Tibial artery (tissue), 4 donors: ENCODE data around the gene DDN.

Experiments
- DNase-seq, 2 donors: peaks; one replicate each; pipeline ENCODE4 v3.0.0-alpha.2; 2019
- H3K27ac ChIP-seq, 2 donors: fragments of 200-600 bp; sonication (generic) in 1 of 2; 1 replicate in 1 of 2; 2 replicates in 1 of 2; pipeline ENCODE4 v1.5.1; 2018 to 2019; ENCODE audit warnings: mild to moderate bottlenecking in 1 of 2
- H3K27me3 ChIP-seq, 2 donors: fragments of 200-600 bp; sonication (generic) in 1 of 2; one replicate each; pipeline versions ENCODE4 v1.5.1 to v1.6.0; 2016 to 2019
- H3K36me3 ChIP-seq, 3 donors: fragments of 200-600 bp; sonication (generic) in 2 of 3; one replicate each; pipeline ENCODE4 v1.5.1; 2016 to 2019; ENCODE audit warnings: mild to moderate bottlenecking in 2 of 3
- H3K4me1 ChIP-seq, 4 donors: fragments of 200-600 bp; sonication (generic) in 2 of 4; 1 replicate in 3 of 4; 2 replicates in 1 of 4; pipeline ENCODE4 v1.5.1; 2016 to 2019
- H3K4me3 ChIP-seq, 2 donors: fragments of 200-600 bp; sonication (generic) in 1 of 2; 1 replicate in 1 of 2; 2 replicates in 1 of 2; pipeline ENCODE4 v1.5.1; 2018 to 2019; ENCODE audit warnings: mild to moderate bottlenecking in 2 of 2
- H3K9me3 ChIP-seq, 3 donors: fragments of 200-600 bp; sonication (generic) in 1 of 3; one replicate each; pipeline ENCODE4 v1.5.1; 2016 to 2019
- CTCF ChIP-seq, 2 experiments: fragments of 200-600 bp in 1 of 2; fragments of 450-650 bp in 1 of 2; IDR thresholded peaks; one replicate each; pipeline ENCODE4 v1.5.1; 2017 to 2019; ENCODE audit warnings: antibody characterized with exemption in 2 of 2, mild to moderate bottlenecking in 1 of 2, moderate library complexity in 1 of 2
- intact Hi-C: fragments of 100-400 bp; cut with DNase I; formaldehyde crosslinking; loops from one replicate; pipeline ENCODE4 v1.15.0; 2023; ENCODE audit warnings: low total_unique reads

Gene DDN

GRCh38 chr12:48999371-49000131 lies at the start of gene DDN:
TSS of gene DDN (minus strand) at chr12:48999375. CDS start at chr12:48999287, 88 bp downstream.
- Histone ChIP-seq H3K27ac (no peak within 1 kb of the TSS), H3K36me3 (peaks cover 34 to 45% (median 38%) of the 10 kb centered on the region in 3 donors), H3K4me1 (peaks cover 8 to 55% (median 41%) of the 10 kb centered on the region in 4 donors), H3K27me3 (peaks cover 0 to 73% of the 10 kb centered on the region in 2 donors), H3K4me3 (peak within 1 kb of the TSS; percentile 37 to 52), H3K9me3 (no peaks in the 10 kb centered on the region)
- intact Hi-C loops = no loop called here
- TF ChIP-seq CTCF (IDR thresholded peaks at IDR 0.05) = no peak
- no peak for DNase-seq

- no peak for DNase-seq
- no peaks in the 10 kb centered on the region for H3K9me3 ChIP-seq
- no peaks in the 10 kb centered on the region for H3K4me1 ChIP-seq
- no peak for TF ChIP-seq CTCF (IDR thresholded peaks at IDR 0.05)
- no peak overlapping the region for H3K4me3 ChIP-seq
- H3K27me3 ChIP-seq = no peaks in the 10 kb centered on the region
- intact Hi-C loops = no loop called here
- H3K27ac ChIP-seq = no peak overlapping the region
- peaks cover 93 to 100% (median 97%) of the 10 kb centered on the region in 3 donors for H3K36me3 ChIP-seq
Measured at GRCh38 chr12:49048953-49049352, 49.8 kb upstream of the DDN start.

GRCh38 chr12:49046129-49046895 lies 47.1 kb upstream of the DDN start:
- intact Hi-C loops = no loop called here
- no peak for TF ChIP-seq CTCF (IDR thresholded peaks at IDR 0.05)
- Histone ChIP-seq H3K27ac (no peak overlapping the region), H3K27me3 (no peaks in the 10 kb centered on the region), H3K4me3 (no peak overlapping the region), H3K4me1 (no peaks in the 10 kb centered on the region), H3K36me3 (peaks cover 97 to 100% (median 97%) of the 10 kb centered on the region in 3 donors), H3K9me3 (no peaks in the 10 kb centered on the region)
- no peak for DNase-seq

- no peak overlapping the region for H3K4me3 ChIP-seq
- TF ChIP-seq CTCF (IDR thresholded peaks at IDR 0.05) = no peak
- H3K36me3 ChIP-seq = peaks cover 97 to 100% (median 97%) of the 10 kb centered on the region in 3 donors
- DNase-seq = no peak
- no peaks in the 10 kb centered on the region for H3K4me1 ChIP-seq
- intact Hi-C loops = no loop called here
- no peak overlapping the region for H3K27ac ChIP-seq
- no peaks in the 10 kb centered on the region for H3K9me3 ChIP-seq
- no peaks in the 10 kb centered on the region for H3K27me3 ChIP-seq
Measured at GRCh38 chr12:49044660-49045059, 45.5 kb upstream of the DDN start.

- no peaks in the 10 kb centered on the region for H3K4me1 ChIP-seq
- peaks cover 98 to 100% (median 98%) of the 10 kb centered on the region in 3 donors for H3K36me3 ChIP-seq
- peak; percentile 42 to 62 for TF ChIP-seq CTCF (IDR thresholded peaks at IDR 0.05)
- DNase-seq = no peak
- H3K27ac ChIP-seq = no peak overlapping the region
- no peaks in the 10 kb centered on the region for H3K9me3 ChIP-seq
- no peak overlapping the region for H3K4me3 ChIP-seq
- intact Hi-C loops = no loop called here
- H3K27me3 ChIP-seq = no peaks in the 10 kb centered on the region
Measured at GRCh38 chr12:49043856-49044258, 44.7 kb upstream of the DDN start.
